HG03457 (cell line): Measurements from ENCODE around the gene CDH15.
"Not testable (repeated sequence)": the region's sequence is repeated elsewhere in the genome, so short reads cannot be mapped to it uniquely, and the experiment has no call there.

Experiments
- ATAC-seq: cut with Tn5 transposase; IDR thresholded peaks from one replicate; pipeline ENCODE4 v1.9.1; 2021; ENCODE audit warnings: moderate number of reproducible peaks; ENCODE audit not compliant: unreplicated experiment

Gene CDH15

DNA sequence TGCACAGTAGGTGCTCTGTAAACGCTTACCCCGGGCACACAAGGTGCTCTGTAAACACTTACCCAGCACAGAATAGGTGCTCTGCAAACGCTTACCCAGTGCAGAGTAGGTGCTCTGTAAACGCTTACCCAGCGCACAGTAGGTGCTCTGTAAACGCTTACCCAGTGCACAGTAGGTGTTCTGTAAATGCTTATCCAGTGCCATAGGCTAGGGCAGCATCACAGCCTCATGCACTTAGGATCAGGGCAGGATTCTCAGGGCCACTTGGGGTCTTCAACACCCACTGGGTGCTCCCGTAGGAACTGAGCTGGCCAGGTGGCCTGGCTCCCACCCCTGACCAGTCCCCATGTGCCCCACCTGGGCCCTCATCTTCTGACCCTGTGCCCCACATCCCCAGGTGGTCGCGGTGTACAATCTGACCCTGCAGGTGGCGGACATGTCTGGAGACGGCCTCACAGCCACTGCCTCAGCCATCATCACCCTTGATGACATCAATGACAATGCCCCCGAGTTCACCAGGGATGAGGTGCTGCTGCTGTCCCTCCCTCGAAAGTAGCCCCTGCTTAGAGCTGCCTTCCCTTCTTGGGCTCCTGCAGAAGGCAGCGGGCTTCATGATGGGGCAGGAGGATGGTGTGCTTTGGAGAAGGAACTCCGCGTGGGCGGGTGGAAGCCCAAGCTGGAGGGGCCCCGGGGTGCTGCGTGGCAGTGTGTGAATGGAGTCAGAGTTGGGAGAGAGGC is 15.7 kb downstream of the CDH15 start:
- ATAC-seq, result no peak

DNA sequence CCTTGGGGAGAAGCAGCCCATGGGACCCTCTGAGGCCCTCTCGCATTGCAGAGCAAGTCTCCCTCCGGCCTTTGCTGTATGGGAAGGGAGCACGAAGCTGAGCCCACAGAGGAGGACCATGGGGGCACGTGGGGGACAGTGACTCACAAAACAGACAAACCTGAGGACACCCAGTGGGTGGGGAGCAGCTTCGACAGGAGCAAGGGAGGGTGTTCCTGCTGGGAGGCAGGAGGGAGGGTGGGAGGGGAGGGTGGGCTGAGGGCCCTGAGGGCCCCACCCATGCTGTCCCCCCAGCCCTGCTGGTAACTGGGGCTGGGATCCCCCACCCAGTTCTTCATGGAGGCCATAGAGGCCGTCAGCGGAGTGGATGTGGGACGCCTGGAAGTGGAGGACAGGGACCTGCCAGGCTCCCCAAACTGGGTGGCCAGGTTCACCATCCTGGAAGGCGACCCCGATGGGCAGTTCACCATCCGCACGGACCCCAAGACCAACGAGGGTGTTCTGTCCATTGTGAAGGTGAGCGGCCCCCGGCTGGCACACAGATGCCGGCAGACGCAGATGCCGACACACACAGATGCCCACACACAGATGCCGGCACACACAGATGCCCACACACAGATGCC is 16.3 kb downstream of the CDH15 start:
- no peak for ATAC-seq

DNA sequence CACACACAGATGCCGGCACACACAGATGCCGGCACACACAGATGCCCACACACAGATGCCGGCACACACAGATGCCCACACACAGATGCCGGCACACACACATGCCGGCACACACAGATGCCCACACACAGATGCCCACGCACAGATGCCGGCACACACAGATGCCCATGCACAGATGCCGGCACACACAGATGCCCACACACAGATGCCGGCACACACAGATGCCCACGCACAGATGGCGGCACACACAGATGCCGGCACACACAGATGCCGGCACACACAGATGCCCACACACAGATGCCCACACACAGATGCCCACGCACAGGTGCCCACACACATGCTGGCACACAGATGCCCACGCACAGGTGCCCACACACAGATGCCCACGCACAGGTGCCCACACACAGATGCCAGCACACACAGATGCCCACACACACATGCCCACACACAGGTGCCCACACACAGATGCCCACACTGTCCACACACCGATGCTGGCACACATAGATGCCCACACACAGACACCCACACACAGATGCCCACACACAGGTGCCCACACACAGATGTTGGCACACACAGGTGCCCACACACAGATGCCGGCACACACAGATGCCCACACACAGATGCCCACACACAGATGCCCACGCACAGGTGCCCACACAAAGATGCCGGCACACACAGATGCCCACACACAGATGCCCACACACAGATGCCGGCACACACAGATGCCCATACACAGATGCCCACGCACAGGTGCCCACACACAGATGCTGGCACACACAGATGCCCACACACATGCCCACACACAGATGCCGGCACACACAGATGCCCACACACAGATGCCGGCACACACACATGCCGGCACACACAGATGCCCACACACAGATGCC is 17.2 kb downstream of the CDH15 start:
- not testable (repeated sequence) for ATAC-seq

DNA sequence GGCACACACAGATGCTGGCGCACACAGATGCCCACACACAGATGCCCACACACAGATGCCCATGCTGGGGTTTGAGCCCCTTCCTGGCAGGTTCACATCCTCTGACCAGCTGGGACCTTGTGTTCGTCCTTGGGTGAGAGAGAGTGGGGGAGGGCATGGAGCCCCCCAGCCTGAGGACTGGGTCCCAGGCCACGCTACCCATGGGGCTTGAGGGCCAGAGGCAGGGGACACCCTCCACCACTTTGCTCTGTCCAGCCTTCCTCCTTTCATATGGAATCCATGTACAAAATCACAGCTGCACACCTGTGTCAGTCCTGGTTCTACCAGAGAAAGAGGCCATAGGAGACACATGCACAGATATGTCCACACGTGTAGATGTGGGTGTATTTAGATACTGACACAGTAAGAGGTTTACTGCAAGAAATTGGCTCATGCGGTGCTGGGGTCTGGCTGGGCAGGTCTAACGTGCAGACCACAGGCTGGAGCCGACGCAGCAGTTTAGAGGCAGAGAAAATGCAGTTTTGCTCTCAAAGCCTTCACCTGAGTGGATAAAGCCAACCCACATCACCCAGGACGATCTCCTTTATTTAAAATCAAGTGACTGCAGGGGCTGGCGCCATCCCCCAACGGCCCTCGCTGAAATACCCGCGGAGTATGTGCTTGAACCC is 17.9 kb downstream of the CDH15 start:
- no peak for ATAC-seq

DNA sequence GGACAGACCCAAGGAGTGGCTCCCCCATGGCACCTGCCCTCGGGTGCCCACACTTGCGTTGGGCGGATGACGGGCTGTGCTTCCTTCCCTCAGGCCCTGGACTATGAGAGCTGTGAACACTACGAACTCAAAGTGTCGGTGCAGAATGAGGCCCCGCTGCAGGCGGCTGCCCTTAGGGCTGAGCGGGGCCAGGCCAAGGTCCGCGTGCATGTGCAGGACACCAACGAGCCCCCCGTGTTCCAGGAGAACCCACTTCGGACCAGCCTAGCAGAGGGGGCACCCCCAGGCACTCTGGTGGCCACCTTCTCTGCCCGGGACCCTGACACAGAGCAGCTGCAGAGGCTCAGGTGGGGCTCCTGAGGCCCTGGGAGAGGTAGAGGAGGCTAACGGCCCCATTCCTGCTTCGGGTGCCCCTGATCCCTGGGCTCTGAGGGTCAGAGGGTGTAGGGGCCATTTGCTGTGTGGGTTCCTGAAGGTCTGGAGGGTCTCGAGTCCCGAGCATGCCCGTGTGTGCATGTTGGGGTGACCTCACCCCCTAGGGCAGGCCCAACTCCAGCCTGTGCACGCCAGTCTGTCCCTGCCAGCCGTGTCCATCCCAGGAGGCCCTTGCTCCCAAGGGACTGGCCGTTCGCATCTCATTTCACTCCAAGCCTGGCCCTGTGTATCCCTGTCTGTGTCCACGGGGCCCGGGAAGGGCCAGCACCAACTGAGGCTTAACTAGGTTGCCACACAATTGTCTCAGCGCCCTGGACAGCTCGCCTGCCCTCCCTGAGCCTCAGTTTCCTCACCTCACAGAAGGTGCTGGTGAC is 18.8 kb downstream of the CDH15 start:
- ATAC-seq, result no peak

DNA sequence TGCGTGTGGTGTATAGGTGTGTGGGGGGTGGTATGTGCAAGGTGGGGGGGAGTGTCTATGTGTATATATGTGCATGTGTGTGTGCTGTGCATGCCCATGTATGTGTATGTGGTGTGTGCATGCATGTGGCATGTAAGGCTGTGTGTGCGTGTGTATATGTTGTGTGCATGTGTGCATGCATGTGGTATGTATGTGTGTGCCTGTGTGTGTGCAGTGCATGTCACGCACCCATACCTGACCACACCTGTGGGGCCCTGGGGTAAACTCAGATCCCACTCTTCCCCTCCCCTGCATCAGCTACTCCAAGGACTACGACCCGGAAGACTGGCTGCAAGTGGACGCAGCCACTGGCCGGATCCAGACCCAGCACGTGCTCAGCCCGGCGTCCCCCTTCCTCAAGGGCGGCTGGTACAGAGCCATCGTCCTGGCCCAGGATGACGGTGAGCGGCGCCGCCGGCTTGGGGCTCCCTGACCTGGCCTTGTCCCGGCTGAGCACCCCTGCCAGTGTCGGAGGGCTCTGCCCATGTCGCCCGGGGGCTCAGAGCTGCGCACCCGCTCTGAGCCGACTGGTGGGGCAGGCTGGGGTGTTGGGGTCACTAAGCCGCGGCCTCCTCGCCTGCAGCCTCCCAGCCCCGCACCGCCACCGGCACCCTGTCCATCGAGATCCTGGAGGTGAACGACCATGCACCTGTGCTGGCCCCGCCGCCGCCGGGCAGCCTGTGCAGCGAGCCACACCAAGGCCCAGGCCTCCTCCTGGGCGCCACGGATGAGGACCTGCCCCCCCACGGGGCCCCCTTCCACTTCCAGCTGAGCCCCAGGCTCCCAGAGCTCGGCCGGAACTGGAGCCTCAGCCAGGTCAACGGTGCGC is 19.7 kb downstream of the CDH15 start:
- no peak for ATAC-seq

DNA sequence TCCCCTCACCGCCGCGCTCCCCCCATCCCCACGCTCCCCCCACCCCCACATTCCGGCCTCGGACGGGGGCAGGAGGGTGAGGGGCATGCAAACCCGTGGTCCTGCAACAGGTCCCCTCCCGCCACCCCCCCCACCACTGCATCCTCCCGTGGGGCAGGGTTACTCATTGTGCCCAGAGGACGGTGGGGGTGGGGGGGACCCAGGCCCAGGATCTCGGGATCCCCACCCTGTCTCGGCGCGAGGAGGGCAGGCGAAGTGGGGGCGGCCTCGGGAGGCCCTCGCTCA is 20.3 kb downstream of the CDH15 start:
- no peak for ATAC-seq

DNA sequence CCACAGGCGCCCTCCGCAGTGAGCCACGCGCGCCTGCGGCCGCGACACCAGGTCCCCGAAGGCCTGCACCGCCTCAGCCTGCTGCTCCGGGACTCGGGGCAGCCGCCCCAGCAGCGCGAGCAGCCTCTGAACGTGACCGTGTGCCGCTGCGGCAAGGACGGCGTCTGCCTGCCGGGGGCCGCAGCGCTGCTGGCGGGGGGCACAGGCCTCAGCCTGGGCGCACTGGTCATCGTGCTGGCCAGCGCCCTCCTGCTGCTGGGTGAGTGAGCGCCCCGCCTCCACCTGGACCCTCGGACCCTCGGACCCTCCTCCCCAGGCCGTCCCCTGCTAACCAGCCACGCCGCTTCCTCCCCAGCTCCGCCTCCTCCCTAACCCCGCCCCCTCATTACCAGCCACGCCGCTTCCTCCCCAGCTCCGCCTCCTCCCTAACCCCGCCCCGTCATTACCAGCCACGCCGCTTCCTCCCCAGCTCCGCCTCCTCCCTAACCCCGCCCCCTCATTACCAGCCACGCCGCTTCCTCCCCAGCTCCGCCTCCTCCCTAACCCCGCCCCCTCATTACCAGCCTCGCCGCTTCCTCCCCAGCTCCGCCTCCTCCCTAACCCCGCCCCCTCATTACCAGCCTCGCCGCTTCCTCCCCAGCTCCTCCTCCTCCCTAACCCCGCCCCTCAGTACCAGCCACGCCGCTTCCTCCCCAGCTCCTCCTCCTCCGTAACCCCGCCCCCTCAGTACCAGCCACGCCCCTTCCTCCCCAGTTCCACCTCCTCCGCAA is 20.8 kb downstream of the CDH15 start:
- ATAC-seq, result not testable (repeated sequence)

DNA sequence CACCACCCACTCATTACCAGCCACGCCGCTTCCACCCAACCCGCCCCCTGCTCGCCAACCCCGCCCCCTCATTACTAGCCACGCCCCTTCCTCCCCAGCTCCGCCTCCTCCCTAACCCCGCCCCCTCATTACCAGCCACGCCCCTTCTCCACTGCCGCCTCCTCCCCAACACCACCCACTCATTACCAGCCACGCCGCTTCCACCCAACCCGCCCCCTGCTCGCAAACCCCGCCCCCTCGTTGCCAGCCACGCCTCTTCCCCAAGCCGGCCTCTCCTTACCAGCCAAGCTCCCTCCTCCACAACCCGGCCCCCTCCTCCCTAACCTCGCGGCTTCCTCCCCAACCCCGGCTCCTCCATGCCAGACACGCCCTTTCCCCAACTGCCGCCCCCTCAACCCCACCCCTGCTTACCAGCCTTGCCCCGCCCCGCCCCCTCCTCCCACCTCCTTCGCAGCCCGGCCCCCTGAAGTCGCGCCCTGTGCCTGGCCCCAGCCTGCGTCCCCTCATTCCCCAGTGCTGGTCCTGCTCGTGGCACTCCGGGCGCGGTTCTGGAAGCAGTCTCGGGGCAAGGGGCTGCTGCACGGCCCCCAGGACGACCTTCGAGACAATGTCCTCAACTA is 21.5 kb downstream of the CDH15 start:
- no peak for ATAC-seq

DNA sequence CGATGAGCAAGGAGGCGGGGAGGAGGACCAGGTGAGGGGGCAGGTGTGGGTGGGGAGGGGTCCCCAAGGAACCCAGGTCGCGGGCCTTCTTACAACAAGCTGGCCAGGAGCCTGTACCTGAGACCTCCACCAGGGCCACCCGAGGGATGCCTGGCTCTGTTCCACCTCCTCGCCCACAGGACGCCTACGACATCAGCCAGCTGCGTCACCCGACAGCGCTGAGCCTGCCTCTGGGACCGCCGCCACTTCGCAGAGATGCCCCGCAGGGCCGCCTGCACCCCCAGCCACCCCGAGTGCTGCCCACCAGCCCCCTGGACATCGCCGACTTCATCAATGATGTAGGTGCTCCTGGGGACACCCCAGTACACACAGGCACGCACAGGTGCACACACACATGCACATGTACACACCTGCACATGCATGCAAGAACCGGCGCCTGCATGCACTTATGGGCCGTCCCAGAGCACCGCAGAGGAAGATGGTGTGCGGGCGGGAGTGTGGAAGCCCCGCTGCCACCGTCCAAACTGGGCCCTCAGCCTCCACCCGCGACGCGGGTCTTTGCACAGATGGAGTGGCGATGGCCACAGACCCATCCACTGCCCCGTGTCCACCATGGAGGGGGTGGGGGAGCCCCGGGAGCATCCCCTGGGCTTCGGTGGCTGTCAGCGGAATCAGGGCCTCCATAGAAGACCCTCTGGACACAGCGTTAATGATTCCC is 22.2 kb downstream of the CDH15 start:
- no peak for ATAC-seq

DNA sequence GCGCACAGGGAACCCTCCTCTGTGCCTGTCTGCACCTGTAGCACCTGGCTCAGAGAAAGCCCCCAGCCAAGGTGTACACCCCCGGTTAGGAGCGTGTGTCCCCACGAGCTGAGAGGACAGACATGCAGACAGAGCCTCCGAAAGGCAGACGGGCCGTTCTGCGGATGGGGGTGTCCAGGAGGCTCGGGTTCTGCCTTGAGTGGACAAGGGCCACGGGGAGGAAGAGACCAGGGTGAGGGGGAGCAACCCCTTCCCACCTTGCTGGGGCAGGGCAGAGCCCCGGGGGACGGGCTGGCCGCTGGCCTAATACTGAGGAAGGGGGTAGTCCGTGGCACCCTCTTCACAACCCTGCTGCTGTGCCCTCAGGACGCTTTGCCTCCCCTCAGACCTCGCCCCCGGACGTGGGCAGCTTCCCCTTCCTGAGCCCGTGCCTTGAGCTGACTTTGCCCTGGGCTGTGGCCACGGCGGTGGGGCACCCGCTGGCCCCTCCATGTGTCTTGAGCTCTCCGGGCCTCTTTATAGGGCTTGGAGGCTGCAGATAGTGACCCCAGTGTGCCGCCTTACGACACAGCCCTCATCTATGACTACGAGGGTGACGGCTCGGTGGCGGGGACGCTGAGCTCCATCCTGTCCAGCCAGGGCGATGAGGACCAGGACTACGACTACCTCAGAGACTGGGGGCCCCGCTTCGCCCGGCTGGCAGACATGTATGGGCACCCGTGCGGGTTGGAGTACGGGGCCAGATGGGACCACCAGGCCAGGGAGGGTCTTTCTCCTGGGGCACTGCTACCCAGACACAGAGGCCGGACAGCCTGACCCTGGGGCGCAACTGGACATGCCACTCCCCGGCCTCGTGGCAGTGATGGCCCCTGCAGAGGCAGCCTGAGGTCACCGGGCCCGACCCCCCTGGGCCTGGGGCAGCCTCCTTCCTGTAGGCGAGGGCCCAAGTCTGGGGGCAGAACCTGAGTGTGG is 23.1 kb downstream of the CDH15 start:
- no peak for ATAC-seq

DNA sequence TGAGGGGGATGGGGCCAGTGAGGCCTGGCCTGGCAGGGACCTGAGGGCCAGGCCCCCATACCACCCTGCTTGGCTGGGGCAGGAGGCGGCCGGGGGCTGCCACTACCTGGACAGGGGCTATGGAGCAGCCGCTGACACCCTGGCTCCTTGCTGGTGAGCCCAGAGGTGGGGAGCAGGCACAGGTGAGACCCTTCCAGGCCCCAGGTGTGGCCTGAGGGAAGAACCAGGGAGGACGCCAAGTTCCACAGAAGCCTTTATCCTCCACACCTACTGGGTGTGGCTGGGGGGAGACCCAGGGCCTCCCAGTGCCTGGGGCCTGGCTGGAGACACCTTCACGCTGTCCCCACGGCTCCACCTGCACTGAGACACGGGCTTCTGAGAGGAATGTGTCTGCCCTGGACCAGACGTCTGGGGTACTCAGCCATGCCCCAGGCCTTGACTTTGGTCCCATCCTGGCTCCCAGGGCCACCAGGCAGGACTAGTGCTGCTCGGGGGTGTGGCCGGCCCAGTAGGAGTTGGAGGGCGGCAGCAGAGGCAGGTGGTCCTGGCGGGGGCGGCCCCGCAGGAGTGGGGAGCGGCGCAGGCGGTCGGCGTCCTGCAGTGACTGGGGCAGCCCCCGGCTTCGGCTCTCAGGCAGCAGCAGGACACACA is 24.1 kb downstream of the CDH15 start:
- ATAC-seq, result no peak

DNA sequence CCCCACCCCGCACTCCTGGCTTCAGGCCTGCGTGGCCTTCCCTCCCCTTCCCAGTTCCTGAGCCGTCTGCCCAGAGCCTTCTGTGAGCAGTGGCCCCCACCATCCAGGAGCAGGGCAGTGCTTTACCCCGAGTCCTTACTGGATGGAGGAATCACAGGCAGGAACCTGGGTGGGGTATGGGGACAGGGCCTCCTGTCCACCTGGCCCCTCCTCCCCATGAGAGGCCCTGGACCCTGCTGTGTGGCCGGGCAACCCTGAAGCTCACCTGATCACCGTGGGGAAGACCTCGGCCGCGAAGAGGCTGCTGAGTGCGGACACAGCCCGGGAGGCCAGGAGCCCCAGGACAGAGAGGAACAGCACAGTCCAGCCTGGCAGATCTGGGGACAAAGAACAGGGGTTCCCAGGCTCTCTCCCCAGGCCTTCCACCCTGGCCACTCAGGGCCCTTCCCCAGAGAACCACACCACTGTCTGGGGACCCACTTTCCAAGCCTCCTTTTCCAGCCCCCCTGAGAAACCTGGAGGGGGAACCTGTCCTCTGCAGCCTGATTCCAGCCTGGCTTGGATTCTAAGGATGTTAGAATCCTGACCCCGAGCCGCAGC is 25.6 kb downstream of the CDH15 start:
- no peak for ATAC-seq

DNA sequence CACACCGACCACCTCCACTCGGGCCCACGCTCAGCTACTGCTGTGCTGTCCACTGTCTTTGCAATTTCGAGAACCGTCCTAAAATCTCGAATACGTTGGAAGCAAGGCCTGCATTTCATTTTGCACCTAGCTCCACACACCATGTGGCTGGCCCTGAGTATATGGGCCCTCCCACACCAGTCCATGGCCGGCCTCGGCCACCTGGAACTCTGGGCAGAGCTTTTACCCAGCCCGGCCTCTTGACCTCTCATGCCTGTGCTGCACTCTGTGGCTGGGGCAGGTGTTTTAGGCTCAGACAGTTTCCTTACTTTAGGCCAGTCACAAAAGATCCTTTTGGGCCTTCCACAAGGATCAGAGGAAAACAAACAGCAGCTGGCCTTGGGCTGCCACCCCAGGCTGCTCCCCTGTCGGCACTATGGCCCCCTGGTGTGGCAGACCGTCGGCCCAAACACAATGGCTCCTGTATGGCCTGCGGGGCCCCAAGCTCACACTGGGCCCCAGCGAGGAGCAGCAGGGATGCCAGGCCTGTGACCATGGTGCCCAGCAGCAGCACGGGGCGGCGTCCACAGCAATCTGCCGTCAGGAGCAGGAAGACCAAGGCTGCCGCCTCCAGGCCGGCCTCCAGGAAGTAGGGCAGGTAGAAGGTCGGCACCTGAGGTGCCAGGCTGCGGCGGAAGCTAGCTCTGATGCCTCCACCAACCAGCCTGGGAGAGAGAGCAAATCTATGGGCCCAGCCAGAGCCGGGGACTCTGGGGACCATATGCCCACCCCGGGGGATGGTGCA is 26.3 kb downstream of the CDH15 start:
- no peak for ATAC-seq
